ENCODE data around the gene SMG5.

Gene SMG5

GRCh38 chr1:156212833-156213643 is 69.6 kb downstream of the SMG5 start, which contains the start of gene PMF1:
PMF1 (plus strand) TSS chr1:156213007; CDS start chr1:156213016, 9 bp downstream.
- DNase-seq (ENCODE audit: low read depth in 2 of 2): peak; percentile 95 to 97

- DNase-seq (ENCODE audit: low read depth in 2 of 2): no peak
Observed at GRCh38 chr1:156212130-156212529, 70.5 kb downstream of the SMG5 start.

GRCh38 chr1:156211243-156211642 is 71.4 kb downstream of the SMG5 start:
- no peak for DNase-seq (ENCODE audit: low read depth in 2 of 2)

GRCh38 chr1:156204686-156205085 is 77.9 kb downstream of the SMG5 start:
- no peak for DNase-seq (ENCODE audit: low read depth in 2 of 2)

GRCh38 chr1:156203331-156203730 is 79.3 kb downstream of the SMG5 start:
- DNase-seq (ENCODE audit: low read depth in 2 of 2): no peak

- no peak for DNase-seq (ENCODE audit: low read depth in 2 of 2)
Observed at GRCh38 chr1:156200044-156200443, 82.6 kb downstream of the SMG5 start.
